Right atrium auricular region (tissue), 2 donors: ENCODE data around the gene KCTD13. TPM values are rescaled to one million over a fixed set of nuclear protein-coding genes. Genes with fewer than 3 reads are reported as not detected.

Source experiments
- DNase-seq: peaks from one replicate; pipeline ENCODE4 v3.0.0-alpha.2; 2019; ENCODE audit warnings: low spot score
- H3K27ac ChIP-seq, 2 donors: fragments of 200-600 bp; sonication (generic); 1 replicate in 1 of 2; 2 replicates in 1 of 2; pipeline ENCODE4 v1.5.1; 2016 to 2019
- H3K27me3 ChIP-seq, 2 donors: fragments of 200-600 bp; sonication (generic); one replicate each; pipeline versions ENCODE4 v1.5.1 to v1.6.0; 2017 to 2019
- H3K36me3 ChIP-seq: fragments of 200-600 bp; sonication (generic); one replicate; pipeline ENCODE4 v1.5.1; 2016
- H3K4me1 ChIP-seq, 2 donors: fragments of 200-600 bp; sonication (generic); one replicate each; pipeline versions ENCODE4 v1.5.1 to v1.6.0; 2017 to 2019
- H3K4me3 ChIP-seq, 2 donors: fragments of 200-600 bp; sonication (generic); 1 replicate in 1 of 2; 2 replicates in 1 of 2; pipeline ENCODE4 v1.5.1; 2017 to 2019; ENCODE audit warnings: mild to moderate bottlenecking in 1 of 2, moderate library complexity in 1 of 2
- H3K9me3 ChIP-seq, 2 donors: fragments of 200-600 bp; sonication (generic); one replicate each; pipeline ENCODE4 v1.5.1; 2019
- CTCF ChIP-seq, 2 donors: fragments of 200-600 bp; sonication (generic); IDR thresholded peaks; one replicate each; pipeline ENCODE4 v1.5.1; 2019; ENCODE audit warnings: antibody characterized with exemption in 2 of 2
- total RNA-seq, 2 donors: library from RNA; depleted of rRNA; stranded (reverse); fragments of >200 nt; gene quantifications; one replicate each; pipeline ENCODE4 v1.1.0, GENCODE V29; 2016

Gene KCTD13
- total RNA-seq, 2 donors from 2014 or later, result 6.4 to 6.5 TPM

- H3K4me3 ChIP-seq, result peak overlapping the region in 1 of 2 donors; percentile 60
- no peaks in the 10 kb centered on the region for H3K36me3 ChIP-seq
- H3K4me1 ChIP-seq, result peaks cover 0 to 26% of the 10 kb centered on the region in 2 donors
- no peak overlapping the region for H3K27ac ChIP-seq
- peaks cover 7 to 8% of the 10 kb centered on the region in 2 donors for H3K27me3 ChIP-seq
- no peak for TF ChIP-seq CTCF (IDR thresholded peaks at IDR 0.05)
- H3K9me3 ChIP-seq, result no peaks in the 10 kb centered on the region
- no peak for DNase-seq
These were observed 25.0 kb downstream of the KCTD13 start for GRCh38 chr16:29900888-29901606.

- no peaks in the 10 kb centered on the region for H3K36me3 ChIP-seq
- H3K27me3 ChIP-seq, result peaks cover 7 to 8% of the 10 kb centered on the region in 2 donors
- H3K4me1 ChIP-seq, result peaks cover 0 to 26% of the 10 kb centered on the region in 2 donors
- TF ChIP-seq CTCF (IDR thresholded peaks at IDR 0.05), result no peak
- H3K4me3 ChIP-seq, result peak within 1 kb of the TSS; percentile 40 to 60
- DNase-seq, result no peak
- H3K27ac ChIP-seq, result no peak within 1 kb of the TSS
- H3K9me3 ChIP-seq, result no peaks in the 10 kb centered on the region
These were observed 25.7 kb downstream of the KCTD13 start, which contains the start of gene ASPHD1 for GRCh38 chr16:29900102-29900887. TSS of gene ASPHD1 (plus strand) at chr16:29900488. CDS start at chr16:29900972, 484 bp downstream.

GRCh38 chr16:29899516-29900101, 26.4 kb downstream of the KCTD13 start, which contains the start of gene SEZ6L2:
TSS of gene SEZ6L2 (minus strand) at chr16:29899550. CDS start at chr16:29899019, 531 bp downstream.
- Histone ChIP-seq H3K27ac (no peak within 1 kb of the TSS), H3K27me3 (peaks cover 7 to 8% of the 10 kb centered on the region in 2 donors)

GRCh38 chr16:29898804-29899515, 27.1 kb downstream of the KCTD13 start:
- H3K36me3 ChIP-seq, result no peaks in the 10 kb centered on the region
- H3K27me3 ChIP-seq, result peaks cover 7 to 8% of the 10 kb centered on the region in 2 donors
- DNase-seq, result no peak
- H3K9me3 ChIP-seq, result no peaks in the 10 kb centered on the region
- no peak for TF ChIP-seq CTCF (IDR thresholded peaks at IDR 0.05)
- H3K4me1 ChIP-seq, result peaks cover 0 to 26% of the 10 kb centered on the region in 2 donors
- peak overlapping the region in 1 of 2 donors; percentile 60 for H3K4me3 ChIP-seq
- H3K27ac ChIP-seq, result no peak overlapping the region

More at GRCh38 chr16:29899516-29900101, 26.4 kb downstream of the KCTD13 start, which contains the start of gene SEZ6L2:
- no peak for TF ChIP-seq CTCF (IDR thresholded peaks at IDR 0.05)
- DNase-seq, result peak; percentile 59
- H3K4me1 ChIP-seq, result peaks cover 0 to 26% of the 10 kb centered on the region in 2 donors
- peak within 1 kb of the TSS; percentile 40 to 60 for H3K4me3 ChIP-seq
- H3K9me3 ChIP-seq, result no peaks in the 10 kb centered on the region
- H3K36me3 ChIP-seq, result no peaks in the 10 kb centered on the region

- no peaks in the 10 kb centered on the region for H3K9me3 ChIP-seq
- H3K36me3 ChIP-seq, result no peaks in the 10 kb centered on the region
- H3K4me1 ChIP-seq, result peaks cover 0 to 26% of the 10 kb centered on the region in 2 donors
- DNase-seq, result no peak
- TF ChIP-seq CTCF (IDR thresholded peaks at IDR 0.05), result no peak
- H3K4me3 ChIP-seq, result no peak overlapping the region
- H3K27ac ChIP-seq, result no peak overlapping the region
- peaks cover 7 to 8% of the 10 kb centered on the region in 2 donors for H3K27me3 ChIP-seq
These were observed 27.8 kb downstream of the KCTD13 start for GRCh38 chr16:29898135-29898803.
